ENCODE measurements around the gene TBX1. TPM values are rescaled to one million over a fixed set of nuclear protein-coding genes. Genes with fewer than 3 reads are reported as not detected.
A peak's percentile ranks its signal among the peaks of the same experiment; 100 is the strongest.

TBX1 gene
- total RNA-seq, 1 donor from 2014 or later, result 12.9 TPM

- H3K36me3 ChIP-seq (ENCODE audit: control insufficient read depth, insufficient read depth, low read length), result no peaks in the 10 kb centered on the region
- DNase-seq (ENCODE audit: low read depth) (no peak), FAIRE-seq (peak; percentile 70)
- H3K4me3 ChIP-seq (ENCODE audit: low read depth, low read length), result no peak overlapping the region
- no peaks in the 10 kb centered on the region for H3K27me3 ChIP-seq (ENCODE audit: control insufficient read depth, insufficient read depth, low read length)
- TF ChIP-seq, protein P1, sequence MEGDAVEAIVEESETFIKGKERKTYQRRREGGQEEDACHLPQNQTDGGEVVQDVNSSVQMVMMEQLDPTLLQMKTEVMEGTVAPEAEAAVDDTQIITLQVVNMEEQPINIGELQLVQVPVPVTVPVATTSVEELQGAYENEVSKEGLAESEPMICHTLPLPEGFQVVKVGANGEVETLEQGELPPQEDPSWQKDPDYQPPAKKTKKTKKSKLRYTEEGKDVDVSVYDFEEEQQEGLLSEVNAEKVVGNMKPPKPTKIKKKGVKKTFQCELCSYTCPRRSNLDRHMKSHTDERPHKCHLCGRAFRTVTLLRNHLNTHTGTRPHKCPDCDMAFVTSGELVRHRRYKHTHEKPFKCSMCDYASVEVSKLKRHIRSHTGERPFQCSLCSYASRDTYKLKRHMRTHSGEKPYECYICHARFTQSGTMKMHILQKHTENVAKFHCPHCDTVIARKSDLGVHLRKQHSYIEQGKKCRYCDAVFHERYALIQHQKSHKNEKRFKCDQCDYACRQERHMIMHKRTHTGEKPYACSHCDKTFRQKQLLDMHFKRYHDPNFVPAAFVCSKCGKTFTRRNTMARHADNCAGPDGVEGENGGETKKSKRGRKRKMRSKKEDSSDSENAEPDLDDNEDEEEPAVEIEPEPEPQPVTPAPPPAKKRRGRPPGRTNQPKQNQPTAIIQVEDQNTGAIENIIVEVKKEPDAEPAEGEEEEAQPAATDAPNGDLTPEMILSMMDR (IDR thresholded peaks at IDR 0.05; ENCODE audit: insufficient read depth, low read length, severe bottlenecking), result no peak
These were observed 12.4 kb upstream of the TBX1 start for GRCh38 chr22:19748139-19748538.

- no peak for DNase-seq (ENCODE audit: low read depth)
- Histone ChIP-seq H3K27me3 (ENCODE audit: control insufficient read depth, insufficient read depth, low read length) (no peaks in the 10 kb centered on the region), H3K4me3 (ENCODE audit: low read depth, low read length) (no peak overlapping the region), H3K36me3 (ENCODE audit: control insufficient read depth, insufficient read depth, low read length) (no peaks in the 10 kb centered on the region)
- no peak for FAIRE-seq
- TF ChIP-seq, protein P1 (IDR thresholded peaks at IDR 0.05; ENCODE audit: insufficient read depth, low read length, severe bottlenecking), result no peak
These were observed 11.4 kb upstream of the TBX1 start for GRCh38 chr22:19748991-19749664.

DNA sequence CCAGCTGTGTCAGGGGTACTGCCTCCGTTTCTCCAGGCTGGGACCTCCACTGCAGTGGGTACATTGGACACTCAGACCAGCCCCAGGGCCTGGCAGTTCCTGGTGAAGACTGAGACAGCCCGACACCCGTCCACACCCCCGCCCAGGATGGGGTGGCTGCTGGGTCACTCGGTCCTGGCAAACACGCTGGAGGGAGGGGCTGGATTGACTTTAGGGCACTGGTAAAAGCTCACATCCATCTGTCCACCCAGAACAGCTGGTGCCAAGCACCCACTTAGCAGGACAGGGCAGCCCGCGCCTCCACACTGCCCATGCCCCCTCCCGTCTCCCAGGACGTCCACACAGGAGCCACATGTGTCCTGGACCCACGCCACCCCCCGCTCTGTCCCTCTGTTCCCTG lies 10.7 kb upstream of the TBX1 start:
- FAIRE-seq, result no peak
- Histone ChIP-seq H3K36me3 (ENCODE audit: control insufficient read depth, insufficient read depth, low read length) (no peaks in the 10 kb centered on the region), H3K27me3 (ENCODE audit: control insufficient read depth, insufficient read depth, low read length) (peaks cover 2% of the 10 kb centered on the region), H3K4me3 (ENCODE audit: low read depth, low read length) (no peak overlapping the region)
- DNase-seq (ENCODE audit: low read depth), result no peak
- TF ChIP-seq, protein P1 (IDR thresholded peaks at IDR 0.05; ENCODE audit: insufficient read depth, low read length, severe bottlenecking), result no peak

DNA sequence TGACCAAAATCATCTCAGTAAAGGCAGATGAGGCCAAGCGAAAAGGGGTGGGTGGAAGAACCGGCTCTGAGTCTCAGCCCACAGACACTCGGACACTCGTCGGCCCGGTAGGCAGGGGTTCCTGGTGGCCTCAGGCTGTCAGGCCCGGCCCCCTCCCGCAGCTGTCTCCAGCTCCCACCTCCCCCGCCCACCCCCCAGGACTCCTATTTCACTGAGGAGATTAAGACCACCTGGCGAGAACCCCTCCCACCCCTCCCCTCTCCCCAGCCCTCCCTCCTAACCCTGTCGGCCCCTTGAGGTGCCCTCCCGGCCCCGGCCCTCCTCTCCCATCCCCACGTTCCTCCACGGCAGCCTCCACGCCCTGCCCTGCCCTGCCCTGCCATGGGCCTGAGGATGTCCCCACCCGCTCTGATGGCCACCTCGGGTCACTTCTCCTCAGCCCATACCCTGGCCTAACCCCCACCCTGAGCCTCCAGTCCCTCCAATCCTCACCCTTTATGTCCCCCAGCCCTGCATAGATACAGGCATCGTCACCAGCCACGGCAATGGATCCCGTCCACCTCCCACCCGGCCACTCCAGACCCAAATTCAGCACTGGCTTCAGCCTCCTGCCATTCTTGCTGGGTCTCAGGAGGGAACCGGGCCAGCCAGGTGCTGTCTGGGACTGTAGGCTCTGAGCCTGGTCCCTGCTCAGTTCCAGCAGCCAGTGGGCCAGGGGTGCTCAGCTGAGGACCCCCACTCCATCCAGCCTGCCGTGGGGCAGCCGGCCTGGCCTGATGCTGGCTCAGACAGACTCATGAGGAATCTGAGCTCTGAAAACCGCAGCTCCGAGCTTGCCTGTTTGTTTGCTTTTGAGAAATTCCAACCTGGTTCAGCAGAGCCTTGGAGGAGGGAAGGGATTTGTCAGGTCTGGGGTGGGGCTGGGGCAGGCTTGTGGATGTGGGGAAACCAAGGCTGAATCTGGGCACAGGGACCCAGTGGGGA lies 9.8 kb upstream of the TBX1 start:
- no peak overlapping the region for H3K4me3 ChIP-seq (ENCODE audit: low read depth, low read length)
- H3K36me3 ChIP-seq (ENCODE audit: control insufficient read depth, insufficient read depth, low read length), result no peaks in the 10 kb centered on the region
- H3K27me3 ChIP-seq (ENCODE audit: control insufficient read depth, insufficient read depth, low read length), result peaks cover 2% of the 10 kb centered on the region
- TF ChIP-seq, protein P1 (IDR thresholded peaks at IDR 0.05; ENCODE audit: insufficient read depth, low read length, severe bottlenecking), result no peak
- DNase-seq (ENCODE audit: low read depth) (peak; percentile 72), FAIRE-seq (no peak)

DNA sequence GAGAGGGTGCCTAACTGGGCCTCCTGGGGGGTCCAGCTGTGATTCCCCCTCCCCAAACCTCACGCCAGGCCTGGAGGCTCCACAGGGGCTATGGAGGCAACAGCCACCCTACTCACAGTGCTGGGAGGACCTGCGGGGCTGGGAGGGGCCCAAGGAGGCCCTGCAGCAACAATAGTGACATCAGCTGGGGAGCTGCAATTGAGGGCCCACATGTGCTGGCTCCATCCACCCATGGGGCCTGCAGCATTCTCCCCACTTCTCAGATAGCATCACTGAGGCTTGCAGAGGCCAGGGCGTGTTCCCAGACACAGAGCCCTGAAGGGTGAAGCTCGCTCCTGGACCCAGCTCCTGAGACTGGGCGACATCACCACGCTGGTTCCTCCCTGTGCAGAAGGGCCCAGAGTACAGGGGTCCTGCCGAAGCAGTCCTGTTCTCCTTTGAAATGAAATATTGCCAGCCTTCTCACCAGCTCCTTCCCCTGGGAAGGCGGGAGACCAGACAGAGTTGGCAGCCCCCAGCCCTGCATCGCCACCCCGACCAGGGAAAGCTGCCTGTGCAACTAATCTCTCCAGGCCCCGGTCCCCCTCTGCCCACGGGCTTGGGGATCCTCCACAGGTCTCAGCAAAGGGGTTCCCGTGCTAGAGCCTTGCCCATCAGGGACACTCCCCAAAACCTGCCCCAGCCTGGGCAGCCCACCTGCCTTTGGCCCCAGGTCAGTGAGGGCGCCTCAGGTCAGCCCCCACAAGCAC lies 8.9 kb upstream of the TBX1 start:
- no peaks in the 10 kb centered on the region for H3K36me3 ChIP-seq (ENCODE audit: control insufficient read depth, insufficient read depth, low read length)
- DNase-seq (ENCODE audit: low read depth), result no peak
- H3K27me3 ChIP-seq (ENCODE audit: control insufficient read depth, insufficient read depth, low read length), result peaks cover 2% of the 10 kb centered on the region
- TF ChIP-seq, protein P1 (IDR thresholded peaks at IDR 0.05; ENCODE audit: insufficient read depth, low read length, severe bottlenecking), result no peak
- no peak for FAIRE-seq
- H3K4me3 ChIP-seq (ENCODE audit: low read depth, low read length), result no peak overlapping the region
